ENCODE measurements around the gene TERT.
"Not testable (repeated sequence)": the region's sequence is repeated elsewhere in the genome, so short reads cannot be mapped to it uniquely, and the experiment has no call there.

TERT gene

GRCh38 chr5:1294835-1295649 lies at the start of gene TERT:
TERT (minus strand) TSS chr5:1295068; CDS start chr5:1294989, 79 bp downstream.
- no peak for DNase-seq

GRCh38 chr5:1343931-1344901 lies 49.3 kb upstream of the TERT start:
- DNase-seq, result no peak

GRCh38 chr5:1343315-1343751 lies 48.5 kb upstream of the TERT start:
- DNase-seq, result no peak

- not testable (repeated sequence) for DNase-seq
Observed at GRCh38 chr5:1342711-1343110, 47.8 kb upstream of the TERT start.

- no peak for DNase-seq
Observed at GRCh38 chr5:1342268-1342667, 47.4 kb upstream of the TERT start.

DNA sequence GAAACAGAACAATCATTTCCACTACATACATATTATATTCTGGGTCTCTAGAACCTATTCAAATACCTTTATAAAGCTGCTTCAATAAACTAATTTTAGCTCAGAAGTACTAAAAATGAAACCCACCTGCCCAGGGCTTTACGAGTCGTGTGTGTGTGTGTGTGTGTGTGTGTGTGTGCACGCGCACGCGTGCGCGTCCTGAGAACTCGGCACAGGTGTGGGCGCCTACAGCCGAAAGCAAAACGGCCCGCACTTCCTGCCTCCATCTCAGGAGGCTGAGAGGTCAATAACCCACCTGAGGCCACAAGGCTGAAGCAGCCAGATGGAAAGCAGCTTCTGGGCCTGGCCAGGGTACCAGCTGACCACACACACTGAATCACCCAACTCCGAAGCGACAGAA lies 47.0 kb upstream of the TERT start:
- no peak for DNase-seq

- DNase-seq, result not testable (repeated sequence)
Observed at GRCh38 chr5:1339818-1340210, 44.9 kb upstream of the TERT start.

- DNase-seq, result not testable (repeated sequence)
Observed at GRCh38 chr5:1339139-1339817, 44.4 kb upstream of the TERT start.

DNA sequence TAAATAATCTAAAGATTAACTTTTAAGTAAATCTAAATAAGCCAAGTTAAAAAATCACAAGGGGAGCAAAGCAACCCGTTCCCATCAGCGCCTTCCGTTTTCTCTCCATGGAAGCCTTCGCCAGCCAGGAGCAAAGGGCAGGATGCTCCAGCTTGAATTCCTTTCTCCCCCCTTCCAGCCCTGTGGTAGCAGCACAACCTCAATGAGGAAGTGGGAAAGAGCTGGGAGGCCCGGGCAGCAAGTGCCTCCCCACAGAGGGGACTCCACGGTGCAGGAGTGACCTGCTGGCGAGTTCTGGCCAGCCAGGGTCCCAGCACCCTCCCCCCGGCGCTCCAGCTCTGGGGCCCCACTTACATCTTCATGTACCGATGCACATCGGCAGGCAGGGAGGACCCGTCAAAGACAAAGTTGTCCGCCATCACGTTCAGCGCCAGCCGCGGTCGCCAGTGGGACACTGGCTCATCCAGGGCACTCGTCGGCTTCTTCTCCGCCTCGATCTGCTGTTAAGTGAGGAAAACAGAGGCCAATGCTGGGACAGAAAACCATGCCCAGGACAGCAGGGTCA lies 43.7 kb upstream of the TERT start:
- no peak for DNase-seq

DNA sequence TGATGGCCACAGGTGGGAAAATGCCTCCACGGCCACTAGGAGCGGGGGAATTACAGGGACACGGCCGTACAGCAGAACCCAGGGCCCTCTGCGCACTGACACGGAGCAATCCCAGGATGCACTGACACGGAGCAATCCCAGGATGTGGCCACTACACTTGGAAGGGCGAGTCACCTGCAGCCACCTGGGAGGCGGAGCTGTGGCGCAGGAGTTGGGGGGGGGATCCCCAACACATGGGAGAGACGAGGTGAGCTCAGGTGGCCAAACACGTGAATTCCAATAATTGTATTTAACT lies 43.3 kb upstream of the TERT start:
- DNase-seq, result no peak

- no peak for DNase-seq
Observed at GRCh38 chr5:1337489-1338195, 42.8 kb upstream of the TERT start.

DNA sequence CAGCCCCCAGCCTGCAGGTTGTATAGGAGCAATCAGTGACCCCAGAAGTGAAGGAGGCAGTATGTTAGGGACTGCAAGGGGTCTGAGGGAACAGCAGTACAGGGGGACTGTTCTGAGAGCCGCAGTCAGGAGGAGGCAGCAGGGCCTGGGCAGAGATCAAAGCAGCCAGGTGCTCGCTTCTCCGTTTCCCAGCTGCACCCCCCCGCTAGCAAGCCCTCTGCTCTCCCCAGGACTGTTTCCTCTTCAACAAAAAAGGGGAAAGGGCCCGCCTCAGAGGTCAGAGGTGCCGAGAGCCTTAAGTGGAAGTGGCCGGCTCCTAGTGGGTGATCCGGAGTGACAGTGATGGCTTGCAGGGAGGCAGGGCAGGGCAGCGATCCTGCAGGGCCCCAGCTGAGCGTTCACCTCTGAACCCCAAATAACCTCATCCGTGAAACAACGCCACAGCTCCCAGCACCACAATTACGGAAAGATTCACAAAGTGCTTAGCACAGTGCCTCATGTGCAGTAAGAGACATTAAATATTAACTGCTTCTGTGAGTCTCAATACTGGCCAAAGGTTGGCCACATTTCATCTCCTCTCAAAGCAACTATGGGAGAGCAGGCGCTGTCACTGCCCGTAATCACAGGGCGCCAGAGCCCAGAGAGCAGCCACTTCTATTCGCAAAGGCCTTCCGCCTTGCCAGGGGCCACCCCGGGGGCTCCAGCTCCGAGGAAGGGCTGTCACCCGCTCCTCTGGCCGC lies 42.1 kb upstream of the TERT start:
- no peak for DNase-seq

- no peak for DNase-seq
Observed at GRCh38 chr5:1336106-1336561, 41.3 kb upstream of the TERT start.

- no peak for DNase-seq
Observed at GRCh38 chr5:1335540-1336095, 40.8 kb upstream of the TERT start.

- no peak for DNase-seq
Observed at GRCh38 chr5:1334831-1335539, 40.1 kb upstream of the TERT start.

DNA sequence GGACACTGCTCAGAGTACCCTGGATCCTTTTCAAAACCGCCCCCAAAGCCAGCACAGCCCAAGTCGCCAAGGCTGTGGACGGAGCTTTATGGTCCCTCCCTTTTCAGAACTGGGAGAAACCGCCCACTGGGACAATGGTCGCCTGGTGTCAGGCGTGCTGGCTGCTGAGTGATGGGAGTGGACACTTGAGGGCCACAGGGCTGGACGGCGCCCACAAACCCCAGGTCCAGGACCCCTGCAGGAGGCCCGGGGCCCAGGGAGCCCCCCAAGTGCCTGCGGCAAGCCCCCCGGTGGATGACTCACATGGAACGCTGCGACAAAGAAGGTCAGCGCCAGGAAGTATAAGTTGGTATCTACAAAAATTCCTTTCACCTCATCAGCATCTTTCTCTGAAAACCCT lies 39.1 kb upstream of the TERT start:
- no peak for DNase-seq

GRCh38 chr5:1333286-1333685 lies 38.4 kb upstream of the TERT start:
- not testable (repeated sequence) for DNase-seq

- DNase-seq, result peak; percentile 22
Observed at GRCh38 chr5:1332461-1333001, 37.7 kb upstream of the TERT start.

DNA sequence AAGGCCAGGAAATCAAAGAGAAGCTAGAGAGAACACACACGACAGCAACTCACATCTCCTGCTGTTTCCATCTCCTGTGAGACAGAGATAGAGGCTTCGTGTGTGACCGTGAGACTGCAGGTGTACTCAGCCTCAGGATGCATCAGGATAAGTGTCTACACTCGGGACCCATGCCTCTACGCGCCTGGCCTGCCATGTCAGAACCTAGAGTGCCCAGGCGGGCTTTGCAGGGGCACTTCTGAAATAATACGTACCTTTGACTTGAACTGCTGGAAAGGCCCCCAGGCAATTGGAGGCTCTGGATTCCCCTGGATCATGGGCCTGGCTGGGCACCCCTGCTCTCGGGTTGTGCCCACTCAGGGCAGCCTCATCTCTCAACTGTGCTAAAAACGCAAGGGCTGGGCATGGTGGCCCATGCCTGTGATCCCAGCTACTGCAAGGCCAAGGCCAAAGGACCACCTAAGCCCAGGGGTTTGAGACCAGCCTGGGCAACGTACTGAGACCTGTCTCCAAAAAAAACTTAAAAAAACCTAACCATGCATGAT lies 37.1 kb upstream of the TERT start:
- DNase-seq, result no peak
